NCI-H1048 (cell line): ENCODE measurements around the gene SH3BP5L.

ENCODE experiments used
- DNase-seq: peaks from one replicate; lab custom pipeline; 2025; lab: John Stamatoyannopoulos, UW

SH3BP5L gene

DNA sequence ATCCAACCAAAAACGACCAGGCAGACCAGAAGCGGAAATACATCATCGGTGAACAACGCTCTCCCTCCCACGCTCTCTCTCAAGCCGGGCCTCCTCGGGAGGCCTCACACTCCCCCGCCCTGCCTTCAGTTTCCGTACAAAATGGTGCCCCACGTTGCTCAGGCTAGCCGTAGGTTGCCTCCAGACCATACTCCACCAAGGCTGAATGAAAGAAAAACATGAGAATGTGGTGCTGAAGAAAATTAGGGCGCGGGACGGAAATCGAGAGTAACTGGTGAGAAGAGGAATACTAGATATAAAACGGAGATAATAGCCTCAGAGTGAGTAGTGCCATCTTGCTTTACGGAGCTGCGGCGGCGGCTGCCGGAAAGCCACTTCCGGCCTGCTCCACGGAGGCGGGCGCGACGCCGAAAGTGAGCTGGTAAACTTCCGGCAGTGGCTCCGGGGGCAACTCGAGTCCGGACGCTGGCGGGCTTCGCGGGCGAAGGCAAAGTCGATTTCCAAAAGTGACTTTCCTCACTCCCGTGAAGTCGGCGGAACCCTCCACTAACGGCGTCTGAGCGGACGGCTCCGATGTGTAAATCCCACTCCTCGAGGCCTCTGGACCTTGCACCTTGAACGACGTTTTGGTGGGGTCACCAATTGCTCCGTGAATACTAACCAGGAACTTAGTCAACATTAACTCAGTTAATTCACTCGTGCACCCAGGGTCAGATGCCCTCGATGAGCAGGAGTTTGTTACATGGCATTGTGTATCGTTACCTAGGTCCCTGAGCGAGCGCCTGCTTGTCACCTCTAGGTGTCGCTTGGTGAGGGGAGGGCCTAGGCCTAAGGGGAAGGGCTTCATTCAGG lies at the start of gene SH3BP5L:
SH3BP5L (minus strand) TSS at position 7 of the 852 bp plus-strand sequence. CDS start 980 bp downstream, outside the sequence.
- DNase-seq: peak; percentile 92

DNA sequence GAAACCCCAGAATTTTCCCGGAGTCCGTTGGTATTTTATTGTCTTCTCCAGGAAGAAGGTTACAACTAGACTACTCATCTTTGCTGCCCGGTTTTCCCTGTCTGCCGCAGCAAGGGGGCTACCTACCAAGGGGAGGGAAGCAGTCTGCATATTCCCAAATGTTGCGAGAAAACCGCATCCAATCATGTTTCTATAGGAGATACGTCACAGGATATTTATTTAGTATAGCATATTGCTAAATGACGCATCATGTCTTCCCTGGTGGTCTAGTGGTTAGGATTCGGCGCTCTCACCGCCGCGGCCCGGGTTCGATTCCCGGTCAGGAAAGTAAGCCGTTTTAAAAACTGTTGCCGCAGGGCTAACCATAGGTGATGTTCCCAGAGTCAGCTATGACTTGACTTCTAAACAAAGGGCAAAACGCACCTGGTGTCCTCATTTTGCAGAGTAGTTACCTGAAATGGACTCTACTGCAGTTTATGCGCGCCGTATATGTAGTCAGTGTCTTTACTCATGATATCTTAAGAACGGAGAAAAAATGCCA lies 48.3 kb upstream of the SH3BP5L start:
- DNase-seq: peak; percentile 82

DNA sequence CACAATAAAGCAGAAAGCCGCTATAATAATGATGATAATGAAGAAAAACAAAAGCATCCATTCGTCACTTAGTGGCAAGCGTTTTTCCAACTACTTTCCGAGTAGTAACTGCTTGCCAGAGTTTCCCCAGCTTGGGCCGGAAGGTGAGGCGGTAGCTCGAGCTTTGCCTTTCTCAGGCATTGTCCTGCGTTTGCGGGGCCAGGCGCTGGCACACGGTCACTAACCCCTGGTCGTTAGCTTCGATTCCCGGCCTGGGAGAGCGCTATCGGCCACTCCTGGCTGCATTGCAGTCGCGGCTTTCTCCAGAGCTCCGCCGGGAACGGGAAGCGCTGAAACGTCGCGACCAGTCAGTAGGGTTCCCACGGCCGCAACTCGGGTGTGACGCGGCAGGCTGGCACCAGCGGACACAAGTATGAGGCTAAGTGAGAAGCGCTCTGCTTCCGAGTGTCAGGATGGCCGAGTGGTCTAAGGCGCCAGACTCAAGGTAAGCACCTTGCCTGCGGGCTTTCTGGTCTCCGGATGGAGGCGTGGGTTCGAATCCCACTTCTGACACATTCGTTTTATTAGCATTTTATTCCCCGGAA lies 47.8 kb upstream of the SH3BP5L start:
- DNase-seq: peak; percentile 94

DNA sequence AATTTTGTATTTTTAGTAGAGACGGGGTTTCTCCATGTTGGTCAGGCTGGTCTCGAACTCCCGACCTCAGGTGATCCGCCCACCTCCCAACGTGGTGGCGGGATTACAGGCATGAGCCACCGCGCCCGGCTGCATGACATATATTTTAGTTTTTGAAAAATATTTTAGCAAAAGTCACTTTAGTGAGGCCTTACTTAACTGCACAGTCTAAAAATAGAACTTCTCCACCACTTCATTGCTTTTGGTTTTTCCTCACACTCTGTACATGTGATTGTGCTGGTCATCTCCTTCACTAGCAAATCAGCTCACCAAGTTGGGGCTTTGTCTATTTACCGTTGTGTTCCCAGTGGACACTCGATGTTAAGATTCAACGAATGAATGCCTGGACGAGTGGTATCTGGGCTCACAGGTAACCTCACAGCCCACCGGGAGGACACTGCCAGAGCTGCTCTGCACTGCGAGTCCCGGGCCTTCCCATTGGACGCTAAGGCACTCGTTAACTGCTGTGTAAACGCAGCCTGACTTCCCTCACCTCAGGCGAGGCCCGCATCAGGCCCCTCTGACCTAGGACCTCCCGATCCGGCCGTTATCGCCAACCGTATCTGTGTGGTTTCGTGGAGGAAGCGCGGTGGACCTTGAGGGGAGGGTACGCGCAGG lies 47.2 kb upstream of the SH3BP5L start:
- DNase-seq: no peak

DNA sequence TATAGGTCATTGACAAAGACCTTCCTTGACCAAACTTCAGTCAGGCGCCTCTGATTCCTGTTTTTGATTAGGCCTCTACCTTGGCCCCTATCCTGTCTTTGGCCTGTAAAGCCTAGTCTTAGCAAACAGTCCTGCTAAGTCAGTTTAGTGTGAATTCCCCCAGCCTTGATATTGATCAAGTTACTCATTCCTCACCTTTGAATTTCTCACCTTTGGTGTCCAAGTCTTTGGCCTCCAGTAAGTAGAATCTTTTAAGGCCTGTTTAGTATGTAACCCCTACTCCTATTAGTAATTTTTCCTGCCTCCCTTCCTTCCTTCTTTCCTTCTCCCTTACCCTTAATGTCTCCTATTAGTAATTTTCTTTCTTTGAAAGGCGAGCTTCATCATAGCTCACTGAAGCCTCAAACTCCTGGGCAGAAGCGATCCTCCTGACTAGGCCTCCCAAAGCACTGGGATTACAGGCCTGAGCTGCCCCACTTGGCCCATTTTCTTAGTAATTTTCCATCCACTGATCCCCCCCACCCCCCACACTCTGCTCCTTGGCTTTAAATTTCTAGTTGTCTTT lies 46.2 kb upstream of the SH3BP5L start:
- no peak for DNase-seq

DNA sequence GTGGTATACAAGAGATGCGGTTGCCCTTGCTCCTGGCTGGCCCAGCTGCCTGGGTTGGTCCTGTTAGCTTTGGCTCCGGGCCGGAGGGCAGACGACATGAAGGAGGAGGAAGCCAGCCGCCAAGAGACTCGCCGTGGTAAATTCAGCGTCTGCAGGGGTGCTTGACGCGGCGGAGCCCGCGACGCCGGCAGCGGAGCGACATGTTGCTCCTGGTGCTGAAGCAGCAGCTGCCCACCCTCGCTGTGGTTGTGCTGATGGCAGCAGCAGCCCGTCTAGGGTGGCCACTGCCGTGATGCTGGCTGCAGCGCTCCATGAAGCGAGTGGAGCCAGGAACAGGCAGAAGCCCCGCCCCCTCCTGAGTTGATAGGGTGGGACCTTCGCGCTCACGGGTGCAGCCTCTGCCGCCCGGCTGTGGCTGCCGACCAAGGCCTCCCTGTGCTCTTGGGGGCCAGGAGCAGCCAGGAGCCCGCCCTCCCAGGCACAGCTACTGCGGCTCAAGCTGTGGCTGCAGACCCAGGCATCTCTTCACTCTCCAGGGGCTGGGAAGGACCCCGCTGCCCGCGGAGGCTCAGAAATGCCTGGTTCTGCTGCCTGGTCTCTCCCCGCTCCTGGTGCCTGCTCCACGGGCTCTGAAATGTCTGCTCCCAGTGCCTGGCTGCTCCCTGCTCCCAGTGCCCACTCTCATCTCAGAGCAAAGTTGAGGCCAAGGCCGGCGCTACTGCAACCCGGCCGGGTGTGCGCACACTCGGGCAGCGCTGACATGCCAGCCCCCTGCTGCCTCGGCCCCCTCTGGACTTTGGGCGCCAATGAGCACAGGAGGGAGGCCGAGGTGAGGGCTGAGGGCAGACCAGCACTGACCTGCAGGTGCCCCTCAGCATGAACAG lies 37.5 kb upstream of the SH3BP5L start:
- DNase-seq: peak; percentile 77

DNA sequence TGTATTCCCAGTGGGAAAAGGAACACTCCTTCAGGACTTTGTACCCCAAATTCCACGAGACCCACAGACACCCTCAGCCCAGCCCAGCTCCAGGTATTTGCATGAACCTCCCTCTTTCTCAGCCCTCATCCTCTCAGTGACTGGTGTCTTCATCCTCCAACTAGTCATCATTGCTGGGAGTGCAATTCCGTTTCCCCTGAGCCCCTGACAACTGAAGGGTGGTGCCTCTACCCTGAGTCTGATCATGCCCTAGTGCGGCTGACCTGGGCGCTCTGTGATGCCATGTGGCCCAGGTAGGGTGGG lies 36.9 kb upstream of the SH3BP5L start:
- no peak for DNase-seq

DNA sequence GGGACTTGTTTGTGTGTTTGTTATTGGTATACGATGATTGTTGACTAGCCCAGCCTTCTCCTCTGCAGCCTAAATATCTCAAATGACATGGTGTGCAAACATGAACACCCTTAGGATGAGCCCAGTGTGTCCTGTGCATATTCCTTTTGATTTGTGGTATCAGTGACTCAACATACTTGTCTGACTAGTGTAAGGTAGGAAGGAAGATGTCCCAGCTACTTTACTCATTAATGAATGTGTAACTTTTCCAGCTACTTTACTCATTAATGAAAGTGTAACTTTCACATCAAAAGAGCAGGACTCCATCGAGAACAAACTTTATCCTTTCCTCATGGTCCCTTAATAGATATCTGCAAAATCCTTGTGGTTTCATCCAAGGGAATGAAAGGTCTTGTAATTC lies 35.9 kb upstream of the SH3BP5L start:
- no peak for DNase-seq

DNA sequence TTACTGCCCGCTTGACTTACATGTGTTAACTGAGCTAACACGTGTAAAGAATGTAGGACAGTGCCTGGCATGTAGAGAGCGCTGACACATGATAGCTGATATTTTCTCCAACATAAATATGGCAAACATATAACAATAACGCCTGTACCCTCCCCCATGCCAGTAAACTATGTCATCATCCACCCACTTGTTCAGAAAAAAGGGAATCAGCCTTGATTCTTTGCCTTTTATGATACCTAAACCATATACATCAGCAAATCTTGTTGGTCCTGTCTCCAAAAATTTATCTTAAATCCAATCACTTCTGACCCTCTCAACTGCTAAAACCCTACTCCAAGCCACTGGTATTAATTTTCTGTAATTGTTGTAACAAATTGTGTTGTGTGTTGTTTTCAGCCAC lies 34.3 kb upstream of the SH3BP5L start:
- DNase-seq: no peak

DNA sequence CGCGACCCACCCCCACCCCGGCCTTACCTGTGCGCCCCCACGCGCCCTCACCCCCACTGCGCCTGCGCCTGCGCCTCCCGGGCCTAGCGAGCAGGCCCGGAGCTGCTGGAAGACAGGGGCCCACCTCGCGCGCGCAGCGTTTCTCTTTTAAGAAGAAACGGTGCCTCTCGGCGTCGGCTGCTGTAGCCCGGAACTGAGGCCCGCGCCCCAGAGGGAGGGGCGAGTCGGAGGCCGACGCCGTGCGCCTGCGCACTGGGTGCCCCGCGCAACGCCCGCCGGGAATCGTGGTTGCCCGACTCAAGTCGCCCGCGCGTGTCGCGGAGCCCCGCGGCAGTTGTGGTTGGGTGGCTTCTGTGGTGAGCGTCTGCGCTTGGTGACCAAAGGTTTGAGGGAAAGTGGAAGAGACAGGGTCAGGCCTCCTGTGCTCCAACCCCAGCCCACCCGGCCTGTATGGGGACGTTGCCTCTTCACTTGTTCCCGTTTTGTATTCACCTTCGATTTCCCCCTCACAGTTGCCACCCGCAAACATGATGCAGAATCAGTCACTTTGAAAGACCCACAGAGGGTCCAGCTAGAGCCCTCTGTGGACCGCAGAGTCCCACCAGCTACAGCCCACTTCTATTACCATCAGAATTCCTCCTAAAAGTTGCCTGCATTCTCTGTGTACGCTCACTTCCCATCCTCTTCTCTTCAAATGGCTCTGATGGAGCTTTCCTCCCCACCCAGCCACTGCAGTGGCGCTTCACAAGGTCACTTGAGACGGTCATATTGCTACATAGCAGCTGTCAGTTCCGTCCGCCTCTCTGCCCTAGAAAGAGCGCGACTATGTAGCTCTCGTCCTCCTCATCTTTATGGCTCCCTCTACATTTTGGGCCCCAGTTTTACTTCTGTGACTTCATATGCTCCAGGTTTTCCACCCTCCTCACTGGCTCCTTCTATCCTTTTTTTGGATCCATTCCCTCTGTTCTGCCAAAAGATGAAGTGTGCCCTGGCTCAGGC lies 33.5 kb upstream of the SH3BP5L start, which contains the start of gene ZNF692:
ZNF692 (minus strand) TSS at position 195 of the 999 bp plus-strand sequence. CDS start 776 bp downstream, outside the sequence.
- peak; percentile 100 for DNase-seq

DNA sequence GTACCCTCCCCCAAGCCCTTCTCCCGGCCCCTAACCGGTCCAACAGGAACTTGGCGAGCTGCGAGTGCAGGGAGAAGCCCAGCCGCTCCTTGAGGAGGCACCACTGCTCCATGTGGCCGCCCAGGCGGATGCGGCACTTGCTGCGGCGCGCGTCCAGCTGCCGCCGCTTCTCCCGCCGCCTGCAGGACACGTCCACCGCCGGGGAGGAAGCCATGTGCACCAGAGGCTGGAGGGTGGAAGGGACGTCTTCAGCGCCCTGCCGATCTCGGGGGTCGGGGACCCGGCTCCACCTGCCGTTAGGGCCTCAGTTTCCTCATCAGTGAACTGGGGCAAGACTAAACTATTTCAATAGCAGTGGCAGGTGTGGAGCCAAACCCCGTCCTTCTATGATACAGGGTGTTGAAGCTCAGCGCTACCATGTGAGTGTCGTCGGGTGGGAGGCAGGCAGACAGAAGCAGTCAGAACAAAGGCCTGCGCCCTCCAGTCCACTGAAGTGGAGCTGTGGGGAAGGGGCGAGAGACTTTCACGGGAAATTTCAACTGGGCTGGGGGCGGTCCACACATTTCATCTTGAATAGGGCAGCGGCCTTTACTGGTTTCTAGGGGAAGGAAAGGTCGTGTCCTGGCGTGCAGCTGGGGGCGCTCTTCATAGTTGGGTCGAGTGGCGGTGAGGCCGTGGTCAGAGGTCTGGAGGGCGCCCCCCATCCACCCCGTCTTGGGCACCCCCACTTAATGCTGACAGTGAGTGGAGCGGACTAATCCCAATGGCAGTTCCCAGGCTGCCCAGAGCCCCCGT lies 32.6 kb upstream of the SH3BP5L start:
- DNase-seq: peak; percentile 45

DNA sequence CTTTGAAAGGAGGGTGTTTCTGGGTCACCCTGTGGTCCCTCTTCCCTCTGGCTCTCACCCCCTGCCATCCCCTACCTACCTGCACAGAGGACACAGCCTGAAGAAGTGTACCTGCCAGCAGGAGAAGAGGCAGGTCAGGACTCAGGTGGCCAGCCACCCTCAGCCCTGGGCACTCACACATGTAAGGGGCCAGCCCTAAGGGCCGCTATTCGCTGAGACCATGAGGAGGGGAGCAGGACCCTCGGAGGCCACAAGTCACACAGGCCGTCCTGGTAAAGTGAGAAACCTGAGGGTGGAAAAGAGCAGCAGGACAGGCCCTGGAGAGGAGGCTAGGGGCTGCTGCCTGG lies 32.0 kb upstream of the SH3BP5L start:
- no peak for DNase-seq

DNA sequence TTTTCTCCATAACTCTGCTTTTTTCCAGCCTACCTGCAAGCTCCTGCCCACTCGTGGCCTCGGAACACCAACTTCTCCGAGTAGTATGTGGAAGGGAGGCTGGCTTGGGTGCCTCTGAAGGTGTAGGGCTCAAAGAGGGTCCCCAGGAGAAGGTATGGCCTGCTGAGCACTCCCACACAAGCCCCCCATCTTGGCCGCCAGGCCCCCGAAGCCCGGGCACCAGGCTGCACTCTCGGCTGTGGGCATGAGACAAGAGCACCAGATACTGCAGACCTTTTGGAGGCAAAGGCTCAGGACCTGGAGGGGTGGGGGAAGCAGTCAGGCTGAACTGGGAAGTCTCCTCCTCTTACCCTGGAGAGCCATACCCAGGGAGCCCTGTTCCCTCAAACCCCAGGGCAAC lies 31.5 kb upstream of the SH3BP5L start:
- DNase-seq: no peak

DNA sequence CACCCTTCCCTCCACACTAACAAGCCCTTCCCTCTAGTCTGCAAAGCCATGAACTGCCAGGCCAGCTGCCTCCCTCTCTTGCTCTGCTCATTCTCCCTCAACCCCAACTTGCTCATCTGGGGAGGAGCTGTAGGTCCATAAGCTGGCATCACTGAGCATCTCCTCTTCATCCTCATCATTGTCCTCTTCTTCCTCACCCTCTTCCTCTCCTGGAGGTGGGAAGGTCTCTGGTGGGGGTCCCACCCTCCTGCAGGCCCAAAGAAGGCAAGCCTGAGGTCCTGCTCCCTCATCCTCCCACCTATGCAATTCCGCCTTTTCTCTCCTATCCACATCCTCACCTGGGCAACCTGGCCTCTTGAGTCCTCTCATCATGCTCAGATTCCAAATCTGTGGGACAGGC lies 30.5 kb upstream of the SH3BP5L start:
- no peak for DNase-seq

DNA sequence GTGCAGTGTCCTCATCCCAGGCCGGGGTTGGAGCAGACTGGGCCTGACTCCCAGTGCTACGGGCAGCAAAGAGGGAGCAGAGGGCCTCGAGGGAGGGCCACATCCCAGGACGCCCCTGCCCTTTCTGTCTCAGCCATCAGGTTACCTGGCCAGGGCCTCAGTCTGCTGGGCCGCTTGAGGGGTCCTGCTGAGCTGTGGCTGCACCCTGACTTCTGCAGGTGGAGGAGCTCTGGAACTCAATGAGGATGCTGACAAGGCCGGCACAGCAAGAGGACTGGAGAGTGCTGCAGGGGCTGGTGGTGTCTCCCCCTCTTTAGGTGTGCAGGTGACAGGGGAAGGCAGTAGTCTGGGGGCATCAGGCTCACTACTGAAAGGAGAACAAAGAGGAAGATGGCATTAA lies 29.9 kb upstream of the SH3BP5L start:
- no peak for DNase-seq

DNA sequence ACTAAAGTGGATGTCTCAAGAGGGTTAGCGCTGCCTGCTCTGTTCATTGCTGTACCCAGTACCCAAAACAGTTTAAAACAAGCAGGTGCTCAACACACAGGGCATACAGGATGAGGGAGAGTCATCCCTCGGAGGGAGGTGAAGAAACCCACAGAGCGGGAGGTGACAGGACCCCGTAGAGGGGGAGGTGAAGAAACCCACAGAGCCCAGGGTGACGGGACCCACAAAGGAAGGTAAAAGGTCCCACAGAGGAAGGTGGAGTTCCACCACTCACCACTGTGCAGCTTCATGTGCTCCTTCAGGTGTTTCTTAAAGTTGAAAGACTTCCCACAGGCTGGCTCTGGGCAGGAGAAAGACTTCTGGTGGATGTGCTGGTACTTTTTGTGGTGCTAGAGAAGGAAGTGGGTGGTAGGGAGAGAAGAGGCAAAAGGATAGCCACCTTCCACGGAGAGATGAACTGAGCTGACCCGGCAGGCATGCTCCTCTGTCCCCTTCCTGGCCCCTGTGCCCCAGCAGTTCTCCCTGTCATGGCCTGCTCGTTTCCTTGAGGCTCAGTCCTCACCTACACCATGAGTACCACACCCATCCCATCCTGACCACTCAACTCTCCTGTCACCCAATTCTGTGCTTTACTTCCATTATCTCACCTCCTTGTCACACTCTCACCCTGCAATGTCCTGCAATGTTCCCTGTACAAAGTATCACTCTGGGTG lies 28.1 kb upstream of the SH3BP5L start:
- DNase-seq: no peak

DNA sequence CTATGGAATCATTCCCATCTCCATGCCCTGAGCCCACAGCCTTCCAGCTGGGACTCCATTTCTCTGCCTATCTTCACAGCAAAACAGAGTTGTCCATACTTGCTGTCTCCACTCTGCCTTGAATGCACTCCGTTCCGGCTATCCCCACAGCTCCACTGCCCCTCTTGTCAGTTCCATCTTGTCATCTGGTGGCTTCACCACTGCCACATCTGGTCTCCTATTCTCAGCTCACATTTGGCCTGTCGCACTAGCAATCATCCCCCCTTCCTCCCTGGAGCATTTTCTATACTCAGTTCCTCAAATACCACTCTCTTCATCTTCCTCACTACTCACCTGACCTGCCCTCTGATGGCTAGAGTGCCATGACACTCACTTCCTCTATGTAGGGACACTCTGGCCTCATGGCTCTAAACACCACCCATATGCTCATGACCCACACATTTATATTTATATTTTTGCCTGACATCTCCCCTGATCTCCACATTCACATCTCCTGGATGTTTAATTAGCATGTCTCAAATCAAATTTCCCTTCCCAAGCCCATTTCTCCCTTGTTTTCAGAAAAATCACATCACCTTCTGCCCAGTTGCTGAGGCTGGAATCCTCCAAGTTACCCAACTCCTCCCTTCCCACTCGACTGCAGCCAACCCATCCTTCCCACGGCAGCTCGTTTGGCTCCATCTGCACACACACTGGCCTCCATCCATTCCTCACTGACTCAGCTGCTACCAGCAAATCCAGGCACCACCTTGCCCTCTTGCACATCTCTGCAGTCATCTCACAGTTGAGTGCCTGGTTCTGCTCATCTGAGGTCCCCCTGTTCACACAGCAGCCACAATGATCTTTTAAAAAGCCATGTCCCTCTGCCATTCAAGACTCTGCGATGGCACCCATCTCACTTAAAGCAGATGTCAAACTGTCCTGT lies 27.0 kb upstream of the SH3BP5L start:
- no peak for DNase-seq

DNA sequence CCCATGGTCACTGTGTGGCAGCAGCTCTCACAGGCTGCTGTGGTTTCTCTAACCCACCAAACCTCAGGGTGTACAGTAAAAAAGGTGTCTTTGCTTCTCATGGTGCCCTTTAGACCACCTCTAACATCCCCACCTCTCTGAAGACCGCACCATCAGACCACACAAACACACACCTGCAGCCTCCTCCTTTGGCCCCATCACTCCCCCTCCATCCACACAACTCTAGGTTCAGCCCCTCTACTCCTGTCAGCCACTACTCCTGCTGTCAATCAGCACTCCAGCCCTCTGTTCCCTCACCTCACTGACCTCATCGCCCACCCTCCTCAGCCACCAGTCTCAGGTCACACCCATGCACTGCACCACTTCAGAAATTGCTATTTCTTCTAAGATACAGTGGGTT lies 25.7 kb upstream of the SH3BP5L start:
- no peak for DNase-seq
